SK-N-SH (cell line): Measurements from ENCODE around the gene MLLT3.

ENCODE experiments used
- EZH2phosphoT487 ChIP-seq: fragments of 200-600 bp; sonication (generic); IDR thresholded peaks from 2 replicates; pipeline ENCODE4 v1.6.1; 2017; ENCODE audit warnings: low read depth, mixed run types, mild to moderate bottlenecking, antibody characterized with exemption, moderate library complexity, borderline replicate concordance
- FOSL2 ChIP-seq: IDR thresholded peaks from 2 replicates; pipeline ENCODE4 v1.4.0; 2012; ENCODE audit warnings: low read depth, mild to moderate bottlenecking, moderate library complexity, borderline replicate concordance
- RCOR1 ChIP-seq: fragments of 150-350 bp; IDR thresholded peaks from 2 replicates; pipeline ENCODE4 v1.6.1; 2017; ENCODE audit warnings: antibody characterized with exemption, low read length
- RFX5 ChIP-seq: IDR thresholded peaks from 2 replicates; pipeline ENCODE4 v1.6.1; 2012; ENCODE audit warnings: mild to moderate bottlenecking, improper control_type of control experiment, low read length
- YY1 ChIP-seq: IDR thresholded peaks from 2 replicates; pipeline ENCODE4 v1.4.0; 2012; ENCODE audit warnings: low read depth, mild to moderate bottlenecking
- TF ChIP-seq, protein P1 (sequence below): fragments of 200-600 bp; sonication (generic); IDR thresholded peaks from 2 replicates; pipeline ENCODE4 v1.6.1; 2017; ENCODE audit warnings: antibody characterized with exemption, mild to moderate bottlenecking, moderate library complexity

GRCh38 chr9:20614602-20615216 is 7.6 kb downstream of the MLLT3 start:
- TF ChIP-seq, protein P1, sequence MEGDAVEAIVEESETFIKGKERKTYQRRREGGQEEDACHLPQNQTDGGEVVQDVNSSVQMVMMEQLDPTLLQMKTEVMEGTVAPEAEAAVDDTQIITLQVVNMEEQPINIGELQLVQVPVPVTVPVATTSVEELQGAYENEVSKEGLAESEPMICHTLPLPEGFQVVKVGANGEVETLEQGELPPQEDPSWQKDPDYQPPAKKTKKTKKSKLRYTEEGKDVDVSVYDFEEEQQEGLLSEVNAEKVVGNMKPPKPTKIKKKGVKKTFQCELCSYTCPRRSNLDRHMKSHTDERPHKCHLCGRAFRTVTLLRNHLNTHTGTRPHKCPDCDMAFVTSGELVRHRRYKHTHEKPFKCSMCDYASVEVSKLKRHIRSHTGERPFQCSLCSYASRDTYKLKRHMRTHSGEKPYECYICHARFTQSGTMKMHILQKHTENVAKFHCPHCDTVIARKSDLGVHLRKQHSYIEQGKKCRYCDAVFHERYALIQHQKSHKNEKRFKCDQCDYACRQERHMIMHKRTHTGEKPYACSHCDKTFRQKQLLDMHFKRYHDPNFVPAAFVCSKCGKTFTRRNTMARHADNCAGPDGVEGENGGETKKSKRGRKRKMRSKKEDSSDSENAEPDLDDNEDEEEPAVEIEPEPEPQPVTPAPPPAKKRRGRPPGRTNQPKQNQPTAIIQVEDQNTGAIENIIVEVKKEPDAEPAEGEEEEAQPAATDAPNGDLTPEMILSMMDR: no peak
- TF ChIP-seq RFX5 (no peak), YY1 (no peak), FOSL2 (no peak), RCOR1 (no peak), EZH2phosphoT487 (no peak)
